ENCODE results near the gene IL34.
A peak's percentile ranks its signal among the peaks of the same experiment; 100 is the strongest.

IL34 gene

GRCh38 chr16:70682239-70683145, 36.1 kb downstream of the IL34 start:
- Histone ChIP-seq H3K36me3 (ENCODE audit: control insufficient read depth, low read depth, low read length) (no peaks in the 10 kb centered on the region), H3K9ac (ENCODE audit: low read length) (no peak overlapping the region), H3K9me3 (ENCODE audit: control insufficient read depth, low read depth, low read length) (no peaks in the 10 kb centered on the region), H3K4me3 (ENCODE audit: low read length) (no peak overlapping the region), H3K27me3 (ENCODE audit: control insufficient read depth, insufficient read depth, low read length) (peaks cover 5% of the 10 kb centered on the region), H3K4me1 (ENCODE audit: control insufficient read depth, low read depth, low read length) (peaks cover 12% of the 10 kb centered on the region), H3K27ac (ENCODE audit: low read length) (no peak overlapping the region)

- H3K27ac ChIP-seq (ENCODE audit: low read length): no peak overlapping the region
- no peaks in the 10 kb centered on the region for H3K36me3 ChIP-seq (ENCODE audit: control insufficient read depth, low read depth, low read length)
- no peak overlapping the region for H3K9ac ChIP-seq (ENCODE audit: low read length)
- H3K9me3 ChIP-seq (ENCODE audit: control insufficient read depth, low read depth, low read length): no peaks in the 10 kb centered on the region
- H3K4me1 ChIP-seq (ENCODE audit: control insufficient read depth, low read depth, low read length): peaks cover 12% of the 10 kb centered on the region
- H3K27me3 ChIP-seq (ENCODE audit: control insufficient read depth, insufficient read depth, low read length): peaks cover 5% of the 10 kb centered on the region
- H3K4me3 ChIP-seq (ENCODE audit: low read length): no peak overlapping the region
Measured at GRCh38 chr16:70683146-70683944, 37.0 kb downstream of the IL34 start.

GRCh38 chr16:70684146-70685060, 38.0 kb downstream of the IL34 start:
- H3K27ac ChIP-seq (ENCODE audit: low read length): no peak overlapping the region
- no peaks in the 10 kb centered on the region for H3K9me3 ChIP-seq (ENCODE audit: control insufficient read depth, low read depth, low read length)
- H3K4me3 ChIP-seq (ENCODE audit: low read length): peak overlapping the region; percentile 72
- H3K9ac ChIP-seq (ENCODE audit: low read length): no peak overlapping the region
- H3K36me3 ChIP-seq (ENCODE audit: control insufficient read depth, low read depth, low read length): no peaks in the 10 kb centered on the region
- H3K27me3 ChIP-seq (ENCODE audit: control insufficient read depth, insufficient read depth, low read length): peaks cover 5% of the 10 kb centered on the region
- H3K4me1 ChIP-seq (ENCODE audit: control insufficient read depth, low read depth, low read length): peaks cover 12% of the 10 kb centered on the region

- Histone ChIP-seq H3K36me3 (ENCODE audit: control insufficient read depth, low read depth, low read length) (no peaks in the 10 kb centered on the region), H3K4me3 (ENCODE audit: low read length) (peak overlapping the region; percentile 72), H3K27me3 (ENCODE audit: control insufficient read depth, insufficient read depth, low read length) (peaks cover 5% of the 10 kb centered on the region), H3K4me1 (ENCODE audit: control insufficient read depth, low read depth, low read length) (peaks cover 12% of the 10 kb centered on the region), H3K9ac (ENCODE audit: low read length) (peak overlapping the region; percentile 50), H3K27ac (ENCODE audit: low read length) (no peak overlapping the region), H3K9me3 (ENCODE audit: control insufficient read depth, low read depth, low read length) (no peaks in the 10 kb centered on the region)
Measured at GRCh38 chr16:70685061-70685937, 38.9 kb downstream of the IL34 start.

GRCh38 chr16:70685938-70686375, 39.6 kb downstream of the IL34 start, which contains the start of gene MTSS2:
TSS of gene MTSS2 (minus strand) at chr16:70686053. CDS start at chr16:70685791, 262 bp downstream.
- Histone ChIP-seq H3K9me3 (ENCODE audit: control insufficient read depth, low read depth, low read length) (no peaks in the 10 kb centered on the region), H3K36me3 (ENCODE audit: control insufficient read depth, low read depth, low read length) (no peaks in the 10 kb centered on the region), H3K27ac (ENCODE audit: low read length) (no peak within 1 kb of the TSS), H3K4me3 (ENCODE audit: low read length) (peak within 1 kb of the TSS; percentile 72), H3K27me3 (ENCODE audit: control insufficient read depth, insufficient read depth, low read length) (peaks cover 5% of the 10 kb centered on the region), H3K4me1 (ENCODE audit: control insufficient read depth, low read depth, low read length) (peaks cover 12% of the 10 kb centered on the region), H3K9ac (ENCODE audit: low read length) (peak within 1 kb of the TSS; percentile 50)

DNA sequence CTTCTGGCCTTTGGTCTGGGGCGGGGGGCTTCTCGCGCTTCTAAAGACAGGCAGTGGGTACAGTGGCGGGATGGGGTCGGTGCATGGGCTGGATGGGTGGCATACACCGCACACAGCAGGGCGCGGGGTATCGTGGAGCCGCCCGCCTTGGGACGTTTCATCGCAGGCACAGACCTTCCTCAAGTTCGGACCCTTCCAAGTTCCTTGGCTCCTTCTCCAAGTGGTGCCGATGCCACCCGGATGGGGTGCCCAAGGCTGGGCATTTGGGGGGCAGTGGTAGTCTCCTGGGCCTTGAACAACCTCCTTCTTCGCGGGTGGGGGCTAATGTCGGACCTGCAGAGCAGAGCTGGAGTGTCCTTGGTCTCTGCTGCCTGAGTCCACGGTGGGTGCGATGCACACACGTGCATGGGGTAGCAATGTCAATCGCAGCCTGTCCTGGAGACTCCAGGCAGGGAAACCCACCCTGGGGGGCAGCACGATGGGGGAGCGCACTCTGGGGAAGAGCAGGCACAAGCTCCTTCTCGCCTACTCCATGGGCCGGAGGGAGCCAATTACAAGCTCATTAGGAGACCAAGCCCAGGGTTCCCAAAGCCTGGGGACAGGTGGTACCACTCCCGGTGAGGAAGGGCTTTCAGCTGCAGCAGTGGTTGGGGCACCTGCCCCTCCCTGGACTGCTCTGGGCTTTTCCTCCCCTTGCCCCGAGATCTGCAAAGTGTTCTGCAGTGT, 40.2 kb downstream of the IL34 start:
- Histone ChIP-seq H3K9ac (ENCODE audit: low read length) (no peak overlapping the region), H3K27me3 (ENCODE audit: control insufficient read depth, insufficient read depth, low read length) (peaks cover 5% of the 10 kb centered on the region), H3K27ac (ENCODE audit: low read length) (no peak overlapping the region), H3K4me3 (ENCODE audit: low read length) (peak overlapping the region; percentile 47), H3K4me1 (ENCODE audit: control insufficient read depth, low read depth, low read length) (peaks cover 12% of the 10 kb centered on the region), H3K9me3 (ENCODE audit: control insufficient read depth, low read depth, low read length) (no peaks in the 10 kb centered on the region), H3K36me3 (ENCODE audit: control insufficient read depth, low read depth, low read length) (no peaks in the 10 kb centered on the region)

DNA sequence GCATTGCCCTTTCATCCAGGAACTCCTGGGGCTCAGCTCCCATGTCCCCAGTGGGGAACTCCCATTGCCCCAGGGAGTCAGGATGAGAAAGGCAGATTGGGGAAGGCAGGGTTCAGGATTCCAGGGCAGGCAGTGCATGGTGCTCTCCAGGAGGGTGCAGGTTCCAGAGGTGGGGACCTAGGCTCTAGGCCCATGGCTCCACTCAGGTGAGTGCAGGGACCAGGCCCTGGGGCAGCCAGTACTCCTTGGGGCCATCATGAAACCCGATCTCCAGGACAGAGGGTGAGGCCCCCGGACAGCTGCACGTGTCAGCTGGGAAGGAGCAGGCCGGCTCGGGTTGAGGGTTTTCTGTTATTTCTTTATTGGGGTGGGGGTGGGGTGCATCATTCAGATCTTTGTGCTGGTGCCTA, 40.7 kb downstream of the IL34 start:
- Histone ChIP-seq H3K27me3 (ENCODE audit: control insufficient read depth, insufficient read depth, low read length) (peaks cover 5% of the 10 kb centered on the region), H3K9me3 (ENCODE audit: control insufficient read depth, low read depth, low read length) (no peaks in the 10 kb centered on the region), H3K4me3 (ENCODE audit: low read length) (no peak overlapping the region), H3K27ac (ENCODE audit: low read length) (no peak overlapping the region), H3K4me1 (ENCODE audit: control insufficient read depth, low read depth, low read length) (peaks cover 12% of the 10 kb centered on the region), H3K9ac (ENCODE audit: low read length) (no peak overlapping the region), H3K36me3 (ENCODE audit: control insufficient read depth, low read depth, low read length) (no peaks in the 10 kb centered on the region)

DNA sequence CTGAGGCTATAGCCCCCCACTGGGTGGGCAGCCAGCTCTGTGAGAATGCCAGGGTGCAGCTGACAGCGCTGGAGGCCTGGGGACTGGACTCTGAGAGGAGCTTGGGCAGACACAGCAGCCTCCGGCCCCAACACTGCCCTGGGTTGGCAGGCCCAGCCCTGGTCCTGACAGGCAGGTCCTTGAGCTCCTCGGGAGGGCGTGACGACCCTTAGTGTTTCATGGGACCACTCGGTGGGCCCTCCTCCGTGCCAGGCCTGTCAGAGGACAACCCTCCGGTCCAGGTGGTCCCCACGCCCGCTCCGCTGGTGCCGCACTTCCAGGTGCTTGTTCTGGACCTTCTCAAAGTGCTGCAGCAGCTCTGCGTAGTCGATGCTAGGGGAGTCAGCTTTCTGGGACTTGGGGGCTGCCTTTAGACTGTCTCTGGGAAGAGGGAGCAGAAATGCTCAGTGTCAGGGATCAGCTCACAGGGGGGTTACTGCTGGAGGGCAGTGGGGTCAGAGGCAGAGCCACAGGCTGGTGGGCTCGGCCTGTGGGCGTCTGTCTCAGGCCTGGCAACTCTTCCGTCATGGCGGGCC, 41.4 kb downstream of the IL34 start:
- H3K4me3 ChIP-seq (ENCODE audit: low read length): no peak overlapping the region
- H3K36me3 ChIP-seq (ENCODE audit: control insufficient read depth, low read depth, low read length): no peaks in the 10 kb centered on the region
- no peak overlapping the region for H3K27ac ChIP-seq (ENCODE audit: low read length)
- peaks cover 5% of the 10 kb centered on the region for H3K27me3 ChIP-seq (ENCODE audit: control insufficient read depth, insufficient read depth, low read length)
- H3K4me1 ChIP-seq (ENCODE audit: control insufficient read depth, low read depth, low read length): peaks cover 12% of the 10 kb centered on the region
- H3K9ac ChIP-seq (ENCODE audit: low read length): no peak overlapping the region
- H3K9me3 ChIP-seq (ENCODE audit: control insufficient read depth, low read depth, low read length): no peaks in the 10 kb centered on the region

GRCh38 chr16:70688246-70688742, 41.9 kb downstream of the IL34 start:
- no peak overlapping the region for H3K9ac ChIP-seq (ENCODE audit: low read length)
- H3K36me3 ChIP-seq (ENCODE audit: control insufficient read depth, low read depth, low read length): no peaks in the 10 kb centered on the region
- peaks cover 12% of the 10 kb centered on the region for H3K4me1 ChIP-seq (ENCODE audit: control insufficient read depth, low read depth, low read length)
- H3K27ac ChIP-seq (ENCODE audit: low read length): no peak overlapping the region
- H3K9me3 ChIP-seq (ENCODE audit: control insufficient read depth, low read depth, low read length): no peaks in the 10 kb centered on the region
- H3K27me3 ChIP-seq (ENCODE audit: control insufficient read depth, insufficient read depth, low read length): peaks cover 5% of the 10 kb centered on the region
- H3K4me3 ChIP-seq (ENCODE audit: low read length): no peak overlapping the region

Data from iPS-18a (cell line).